K562 (cell line): ENCODE results near the gene KANK4. TPM values are rescaled to one million over a fixed set of nuclear protein-coding genes. Genes with fewer than 3 reads are reported as not detected.

Experiments
- ATAC-seq: fragments of 200-7000 bp; cut with Tn5 transposase; 3 replicates; pipeline ENCODE4 v1.9.1; 2020; ENCODE audit warnings: moderate library complexity
- BruUV-seq: library from RNA; stranded (reverse); fragments of 400-500 nt; replicated peaks from 2 replicates; lab custom pipeline; 2021; lab: Mats Ljungman, UMichigan
- CTCF ChIA-PET: fragments of 300-600 bp; formaldehyde crosslinking; extraction: SDS; loops from one replicate; lab custom pipeline; 2021; ENCODE audit warnings: low intra/inter-chr PET ratio; lab: Yijun Ruan, JAX
- POLR2A ChIA-PET: fragments of 300-600, 350-650 bp; sonication (Branson Sonifier 250); formaldehyde crosslinking; extraction: SDS; loops from one replicate; lab custom pipeline; 2021; ENCODE audit warnings: antibody characterized with exemption, inconsistent platforms; lab: Yijun Ruan, JAX
- DNase-seq, 4 experiments: peaks; one replicate each; pipeline versions ENCODE4 v3.0.0 to v3.0.0-alpha.2; 2011 to 2018; ENCODE audit warnings: low spot score in 3 of 4, mixed read lengths in 3 of 4; ENCODE audit errors: extremely low read depth in 1 of 4
- FAIRE-seq: peaks from 2 replicates; lab custom pipeline; 2011; peaks lifted over from hg19 to GRCh38; lab: Jason Lieb, UNC
- H2AFZ ChIP-seq: 2 replicates; pipeline ENCODE4 v1.6.0; 2011; ENCODE audit warnings: low read depth, low read length, control low read depth, inconsistent platforms
- H3K27ac ChIP-seq: fragments of 200-600 bp; 3 replicates; pipeline ENCODE4 v1.8.0; 2011; ENCODE audit warnings: low read depth, mild to moderate bottlenecking, control low read depth, inconsistent platforms, low read length, moderate library complexity, mixed read lengths; ENCODE audit errors: extremely low read depth
- H3K27me3 ChIP-seq, 2 experiments: fragments of 300-600 bp in 1 of 2; 2 replicates in 1 of 2; 3 replicates in 1 of 2; pipeline versions ENCODE4 v1.6.0 to v1.8.0; 2011; ENCODE audit warnings: inconsistent platforms in 2 of 2, low read length in 2 of 2, mild to moderate bottlenecking in 1 of 2, mixed read lengths in 1 of 2, moderate library complexity in 1 of 2; ENCODE audit not compliant: control insufficient read depth in 2 of 2, insufficient read depth in 2 of 2
- H3K36me3 ChIP-seq: fragments of 300-600 bp; 3 replicates; pipeline ENCODE4 v1.8.0; 2011; ENCODE audit warnings: mild to moderate bottlenecking, low read length, inconsistent platforms; ENCODE audit not compliant: control insufficient read depth, insufficient read depth
- H3K4me1 ChIP-seq, 2 experiments: fragments of 200-600 bp in 1 of 2; replicated peaks in 1 of 2; 2 replicates in 1 of 2; 3 replicates in 1 of 2; pipeline versions ENCODE4 v1.5.1 to v1.8.0; 2011; ENCODE audit warnings: inconsistent platforms in 2 of 2, low read length in 2 of 2, mild to moderate bottlenecking in 1 of 2, mixed read lengths in 1 of 2, moderate library complexity in 1 of 2; ENCODE audit not compliant: control insufficient read depth in 2 of 2, insufficient read depth in 2 of 2
- H3K4me2 ChIP-seq: 2 replicates; pipeline ENCODE4 v1.6.1; 2011; ENCODE audit warnings: low read length, control low read depth, inconsistent platforms, mixed read lengths; ENCODE audit not compliant: insufficient read depth
- H3K4me3 ChIP-seq: fragments of 200-600 bp; sonication (generic), shearing (Covaris generic); 2 replicates; pipeline ENCODE4 v1.5.1; 2016; ENCODE audit warnings: control low read depth, inconsistent platforms
- H3K79me2 ChIP-seq: fragments of 200-600 bp; 3 replicates; pipeline ENCODE4 v1.8.0; 2011; ENCODE audit warnings: low read length, inconsistent platforms; ENCODE audit not compliant: control insufficient read depth, insufficient read depth
- H3K9ac ChIP-seq, 2 experiments: 2 replicates each; pipeline versions ENCODE4 v1.6.0 to v1.6.1; 2011; ENCODE audit warnings: low read depth in 2 of 2, low read length in 2 of 2, control low read depth in 1 of 2, inconsistent platforms in 1 of 2, mild to moderate bottlenecking in 1 of 2, mixed read lengths in 1 of 2; ENCODE audit not compliant: insufficient read depth in 1 of 2
- H3K9me1 ChIP-seq: one replicate; pipeline ENCODE4 v1.6.0; 2011; ENCODE audit warnings: inconsistent platforms, mild to moderate bottlenecking, low read length, moderate library complexity; ENCODE audit not compliant: control insufficient read depth, insufficient read depth
- H3K9me3 ChIP-seq: replicated peaks from 2 replicates; pipeline ENCODE4 v1.5.1; 2011; ENCODE audit warnings: low read depth, low read length, inconsistent platforms; ENCODE audit not compliant: control insufficient read depth, insufficient read depth
- H4K20me1 ChIP-seq: replicated peaks from 2 replicates; pipeline ENCODE4 v1.6.1; 2011; ENCODE audit warnings: low read length, inconsistent platforms, mixed read lengths; ENCODE audit not compliant: control insufficient read depth, insufficient read depth
- CTBP1 ChIP-seq: fragments of 450-650 bp; IDR thresholded peaks from 2 replicates; pipeline ENCODE4 v1.6.1; 2016; ENCODE audit warnings: borderline replicate concordance
- ETS2 ChIP-seq: IDR thresholded peaks from 2 replicates; pipeline ENCODE4 v1.6.1; 2016; ENCODE audit warnings: borderline replicate concordance, missing genetic modification characterization, mild to moderate bottlenecking, moderate library complexity, missing compliant biosample characterization; ENCODE audit not compliant: poor library complexity, severe bottlenecking
- MITF ChIP-seq: IDR thresholded peaks from 2 replicates; pipeline ENCODE4 v1.6.1; 2014; ENCODE audit warnings: antibody characterized with exemption
- RBM39 ChIP-seq: fragments of 200-400 bp; formaldehyde crosslinking; optimal IDR thresholded peaks from 2 replicates; pipeline ENCODE3; 2018; ENCODE audit warnings: low read depth, low read length
- RREB1 ChIP-seq: fragments of 250-450 bp; sonication (Bioruptor Pico); IDR thresholded peaks from 2 replicates; pipeline ENCODE4 v1.4.0; 2020
- in situ Hi-C: fragments of 300-500 bp; cut with MboI; formaldehyde crosslinking; loops from 4 replicates; pipeline ENCODE4 v1.15.0; 2018; ENCODE audit warnings: inconsistent platforms, mixed read lengths
- intact Hi-C: fragments of 100-400 bp; cut with micrococcal nuclease; formaldehyde crosslinking; loops from 2 replicates; pipeline ENCODE4 v1.14.2; 2022
- polyA plus RNA-seq, 8 experiments: library from polyadenylated mRNA; depleted of rRNA in 4 of 8; stranded (reverse) in 5 of 8; unstranded in 3 of 8; fragments of >200 nt; fragmentation: Nextera tagmentation in 2 of 8; fragmentation: Illumina TruSeq in 1 of 8; extraction: Ambion mirVana in 2 of 8; extraction: Trizol in 1 of 8; gene quantifications; 2 replicates each; pipeline versions ENCODE4 v1.2.1 to v1.2.3, GENCODE V29; 2011 to 2014; ENCODE audit warnings: inconsistent platforms in 1 of 8, missing spikeins in 1 of 8
- total RNA-seq, 7 experiments: library from RNA; depleted of rRNA in 6 of 7; stranded (reverse); fragments of >200 nt in 6 of 7; fragmentation: Illumina TruSeq in 2 of 7; extraction: Trizol in 2 of 7; gene quantifications; 2 replicates each; pipeline versions ENCODE4 v1.2.1 to v1.2.3, GENCODE V29; 2011 to 2021; ENCODE audit warnings: low replicate concordance in 1 of 7
- TF ChIP-seq, protein P1 (sequence below): fragments of 450-650 bp; IDR thresholded peaks from 2 replicates; pipeline ENCODE4 v1.6.1; 2014; ENCODE audit warnings: low read depth, mild to moderate bottlenecking, moderate library complexity, borderline replicate concordance

KANK4 gene
- total and polyA plus RNA-seq, 9 of the 15 experiments (the other 6 are each of a cell fraction or from before 2014, with no cell fraction given) = not detected

DNA sequence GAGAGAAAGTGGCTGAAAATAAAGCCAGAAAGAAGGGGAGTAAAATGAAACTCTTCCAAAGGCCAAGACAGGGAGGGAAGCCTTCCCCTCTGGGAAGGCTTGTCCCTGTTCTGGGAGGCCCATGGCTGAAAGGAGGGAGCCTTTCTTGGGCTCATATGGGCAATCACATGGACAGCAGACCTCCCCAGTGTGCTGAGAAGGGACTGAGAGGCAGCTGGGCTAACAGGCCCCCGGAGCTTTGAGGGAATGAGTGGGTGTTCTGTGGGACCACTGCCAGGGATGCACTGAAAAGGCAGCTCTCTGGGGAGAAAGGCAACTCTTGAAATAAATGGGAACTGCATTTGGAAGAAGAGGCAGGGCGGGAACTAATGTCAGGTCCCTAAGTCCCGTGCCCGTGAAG lies 39.1 kb downstream of the KANK4 start (continued):
- no peak for TF ChIP-seq RREB1 (CRISPR knock-in tag)

DNA sequence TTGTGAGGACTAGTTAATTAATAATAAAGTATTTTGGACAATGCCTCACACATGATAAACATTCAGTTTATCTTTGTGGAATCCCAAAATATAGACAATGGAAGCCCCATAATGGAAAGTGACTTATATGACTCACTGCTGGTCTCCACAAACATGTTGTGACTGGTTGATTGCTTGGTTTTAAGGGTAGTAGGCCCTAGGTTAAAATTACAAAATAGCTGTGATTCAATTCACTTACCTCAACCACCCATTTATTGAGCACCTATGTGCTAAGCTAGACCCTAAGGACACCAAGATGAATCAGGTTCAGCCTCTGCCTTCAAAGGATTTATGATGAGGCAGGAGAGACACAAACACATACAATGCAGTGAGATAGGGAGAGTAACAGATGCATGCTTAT lies 42.4 kb downstream of the KANK4 start:
- TF ChIP-seq ETS2 = no peak
- TF ChIP-seq, protein P1, sequence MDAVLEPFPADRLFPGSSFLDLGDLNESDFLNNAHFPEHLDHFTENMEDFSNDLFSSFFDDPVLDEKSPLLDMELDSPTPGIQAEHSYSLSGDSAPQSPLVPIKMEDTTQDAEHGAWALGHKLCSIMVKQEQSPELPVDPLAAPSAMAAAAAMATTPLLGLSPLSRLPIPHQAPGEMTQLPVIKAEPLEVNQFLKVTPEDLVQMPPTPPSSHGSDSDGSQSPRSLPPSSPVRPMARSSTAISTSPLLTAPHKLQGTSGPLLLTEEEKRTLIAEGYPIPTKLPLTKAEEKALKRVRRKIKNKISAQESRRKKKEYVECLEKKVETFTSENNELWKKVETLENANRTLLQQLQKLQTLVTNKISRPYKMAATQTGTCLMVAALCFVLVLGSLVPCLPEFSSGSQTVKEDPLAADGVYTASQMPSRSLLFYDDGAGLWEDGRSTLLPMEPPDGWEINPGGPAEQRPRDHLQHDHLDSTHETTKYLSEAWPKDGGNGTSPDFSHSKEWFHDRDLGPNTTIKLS = no peak
- no peak for TF ChIP-seq CTBP1
- no peak for TF ChIP-seq MITF
- no peak for TF ChIP-seq RBM39
- BruUV-seq = no TSS peak
- Histone ChIP-seq H3K4me2 (no peak overlapping the region), H3K9ac (no peak overlapping the region), H4K20me1 (no peaks in the 10 kb centered on the region), H2AFZ (no peak overlapping the region), H3K9me3 (no peaks in the 10 kb centered on the region), H3K79me2 (no peaks in the 10 kb centered on the region), H3K27ac (no peak overlapping the region), H3K4me1 (no peaks in the 10 kb centered on the region), H3K27me3 (peaks cover 0 to 28% of the 10 kb centered on the region in 2 experiments; a peak in 2 of 5 replicates), H3K9me1 (no peaks in the 10 kb centered on the region), H3K36me3 (no peaks in the 10 kb centered on the region), H3K4me3 (no peak overlapping the region)
- intact Hi-C loops = no loop called here
- ATAC-seq = no peak
- in situ Hi-C loops = no loop called here
- no peak for FAIRE-seq
- DNase-seq = no peak
- ChIA-PET CTCF (no interaction called here), POLR2A (no interaction called here)
